Measurements from ENCODE around the gene GRIP1. TPM values are rescaled to one million over a fixed set of nuclear protein-coding genes. Genes with fewer than 3 reads are reported as not detected.

The GRIP1 gene
- total and polyA plus RNA-seq, 2 of the 4 experiments (the other 2 are of a cell fraction), result under 0.01 to 0.07 TPM

GRCh38 chr12:66707002-66707697 is 28.3 kb upstream of the GRIP1 start:
- DNase-seq, result no peak
- dilution Hi-C loops (cut with HindIII; ENCODE audit: low sequenced_read_pairs, unreplicated experiment) (no loop called here), in situ Hi-C loops (cut with MboI; ENCODE audit: low sequenced_read_pairs) (no loop called here), intact Hi-C loops (cut with micrococcal nuclease) (no loop called here)
- Histone ChIP-seq H3K9me1 (ENCODE audit: insufficient read depth, low read length) (no peaks in the 10 kb centered on the region), H3K4ac (ENCODE audit: low read depth, low read length) (no peak overlapping the region), H3K4me1 (ENCODE audit: control insufficient read depth, insufficient read depth, low read length) (no peaks in the 10 kb centered on the region), H2BK15ac (ENCODE audit: low read depth, low read length) (no peak overlapping the region), H2BK5ac (ENCODE audit: low read depth, low read length, poor library complexity, severe bottlenecking) (no peak overlapping the region), H4K91ac (ENCODE audit: insufficient read depth, low read depth, low read length) (no peak overlapping the region), H4K20me1 (ENCODE audit: insufficient read depth, low read length) (no peaks in the 10 kb centered on the region), H3K4me2 (ENCODE audit: low read depth, low read length) (no peak overlapping the region), H4K5ac (ENCODE audit: low read depth, low read length) (no peak overlapping the region), H2BK20ac (ENCODE audit: low read depth, low read length) (no peak overlapping the region), H3K14ac (replicated peaks; ENCODE audit: low read depth, low read length) (no peak overlapping the region), H3K18ac (ENCODE audit: low read depth, low read length) (no peak overlapping the region), H4K8ac (ENCODE audit: low read depth in 2 of 2, low read length in 2 of 2) (no peak overlapping the region), H3K36me3 (ENCODE audit: control insufficient read depth, insufficient read depth, low read length) (no peaks in the 10 kb centered on the region), H2AK9ac (replicated peaks; ENCODE audit: low read depth, low read length, poor library complexity) (no peak overlapping the region), H3K4me3 (ENCODE audit: insufficient read depth, low read depth, low read length) (no peak overlapping the region), H3K23ac (ENCODE audit: low read depth, low read length) (no peak overlapping the region), H3K9me3 (ENCODE audit: control insufficient read depth, insufficient read depth, low read length) (no peaks in the 10 kb centered on the region), H3K27me3 (ENCODE audit: control insufficient read depth, insufficient read depth, low read length) (no peaks in the 10 kb centered on the region), H3K27ac (ENCODE audit: insufficient read depth, low read length) (no peak overlapping the region), H3K56ac (ENCODE audit: extremely low read depth, insufficient read depth, low read length) (no peak overlapping the region), H3K79me1 (ENCODE audit: low read depth in 1 of 2, low read length in 2 of 2) (no peaks in the 10 kb centered on the region), H2AFZ (replicated peaks; ENCODE audit: low read length, poor library complexity) (no peak overlapping the region), H3K9ac (ENCODE audit: low read depth, low read length) (no peak overlapping the region), H2BK120ac (ENCODE audit: low read depth, low read length) (no peak overlapping the region), H2AK5ac (ENCODE audit: low read depth, low read length) (no peak overlapping the region)
- BruUV-seq (replicated peaks), result no TSS peak
- TF ChIP-seq MXI1 (IDR thresholded peaks at IDR 0.05; ENCODE audit: borderline replicate concordance, low read depth, low read length) (no peak), FOS (IDR thresholded peaks at IDR 0.05; ENCODE audit: low read depth, low read length) (no peak), POLR2A (IDR thresholded peaks at IDR 0.05; ENCODE audit: low read depth, low read length) (no peak), CHD1 (IDR thresholded peaks at IDR 0.05; ENCODE audit: low read depth, low read length) (no peak)
- TF ChIP-seq, protein P1, sequence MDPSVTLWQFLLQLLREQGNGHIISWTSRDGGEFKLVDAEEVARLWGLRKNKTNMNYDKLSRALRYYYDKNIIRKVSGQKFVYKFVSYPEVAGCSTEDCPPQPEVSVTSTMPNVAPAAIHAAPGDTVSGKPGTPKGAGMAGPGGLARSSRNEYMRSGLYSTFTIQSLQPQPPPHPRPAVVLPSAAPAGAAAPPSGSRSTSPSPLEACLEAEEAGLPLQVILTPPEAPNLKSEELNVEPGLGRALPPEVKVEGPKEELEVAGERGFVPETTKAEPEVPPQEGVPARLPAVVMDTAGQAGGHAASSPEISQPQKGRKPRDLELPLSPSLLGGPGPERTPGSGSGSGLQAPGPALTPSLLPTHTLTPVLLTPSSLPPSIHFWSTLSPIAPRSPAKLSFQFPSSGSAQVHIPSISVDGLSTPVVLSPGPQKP (IDR thresholded peaks at IDR 0.05; ENCODE audit: borderline replicate concordance, low read depth, low read length), result no peak
- ChIA-PET POLR2A (ENCODE audit: unreplicated experiment) (no interaction called here), CTCF (no interaction called here)
- no CpG with 5 or more reads among the region's 4 CpGs for WGBS, 2 experiments (ENCODE audit: extremely low coverage in 2 of 2, insufficient read length in 1 of 2)
- no peak for ATAC-seq (ENCODE audit: low read depth)
